Caco-2 (cell line): ENCODE data around the gene LSM14A. TPM values are rescaled to one million over a fixed set of nuclear protein-coding genes. Genes with fewer than 3 reads are reported as not detected.

Source experiments
- BruUV-seq: library from RNA; stranded (reverse); fragments of 400-500 nt; replicated peaks from 2 replicates; lab custom pipeline; 2021; lab: Mats Ljungman, UMichigan
- CTCF ChIA-PET: fragments of 300-600 bp; sonication (Branson Sonifier 250); formaldehyde crosslinking; loops from one replicate; lab custom pipeline; 2022; ENCODE audit warnings: antibody characterized with exemption; lab: Charles Lee
- POLR2A ChIA-PET: fragments of 300-600 bp; sonication (Branson Sonifier 250); formaldehyde crosslinking; loops from one replicate; lab custom pipeline; 2022; ENCODE audit warnings: antibody characterized with exemption; lab: Charles Lee
- DNase-seq, 2 experiments: peaks; one replicate each; pipeline versions ENCODE4 v3.0.0 to v3.0.0-alpha.2; 2020 to 2022
- H3K27me3 ChIP-seq: replicated peaks from 2 replicates; pipeline ENCODE4 v1.6.0; 2011; ENCODE audit warnings: low read length; ENCODE audit not compliant: control insufficient read depth, insufficient read depth
- H3K36me3 ChIP-seq: 2 replicates; pipeline ENCODE4 v1.5.1; 2011; ENCODE audit warnings: low read length; ENCODE audit not compliant: control insufficient read depth, insufficient read depth
- H3K4me1 ChIP-seq: fragments of 250-450 bp; sonication (Bioruptor Pico); 2 replicates; pipeline ENCODE4 v1.5.1; 2020; ENCODE audit warnings: mild to moderate bottlenecking
- H3K4me3 ChIP-seq: 2 replicates; pipeline ENCODE4 v1.5.1; 2011; ENCODE audit warnings: low read depth, mild to moderate bottlenecking, control low read depth, low read length
- H3K9me3 ChIP-seq: fragments of 250-450 bp; sonication (Bioruptor Pico); 2 replicates; pipeline ENCODE4 v1.5.1; 2020; ENCODE audit warnings: mild to moderate bottlenecking, moderate library complexity
- H3K27ac Mint-ChIP-seq: one replicate; pipeline ENCODE4 v1.8.0; 2022; ENCODE audit warnings: mixed read lengths; ENCODE audit not compliant: unreplicated experiment
- H3K27me3 Mint-ChIP-seq: one replicate; pipeline ENCODE4 v1.8.0; 2022; ENCODE audit warnings: mixed read lengths; ENCODE audit not compliant: insufficient read depth, unreplicated experiment
- H3K36me3 Mint-ChIP-seq: one replicate; pipeline ENCODE4 v1.8.0; 2022; ENCODE audit warnings: mild to moderate bottlenecking, mixed read lengths; ENCODE audit not compliant: insufficient read depth, unreplicated experiment
- H3K4me1 Mint-ChIP-seq: one replicate; pipeline ENCODE4 v1.8.0; 2022; ENCODE audit warnings: low read depth, mixed read lengths; ENCODE audit not compliant: unreplicated experiment
- H3K4me3 Mint-ChIP-seq: one replicate; pipeline ENCODE4 v1.8.0; 2022; ENCODE audit warnings: mild to moderate bottlenecking, moderate library complexity, mixed read lengths; ENCODE audit not compliant: unreplicated experiment
- H3K9me3 Mint-ChIP-seq: one replicate; pipeline ENCODE4 v1.8.0; 2022; ENCODE audit warnings: mixed read lengths; ENCODE audit not compliant: unreplicated experiment
- CTCF ChIP-seq, 2 experiments: fragments of 200-600 bp in 1 of 2; IDR thresholded peaks; 1 replicate in 1 of 2; 2 replicates in 1 of 2; pipeline versions ENCODE4 v1.5.1 to v1.8.0; 2011 to 2022; ENCODE audit warnings: antibody characterized with exemption in 1 of 2, control low read depth in 1 of 2, inconsistent platforms in 1 of 2, low read depth in 1 of 2, low read length in 1 of 2, mild to moderate bottlenecking in 1 of 2, moderate library complexity in 1 of 2; ENCODE audit not compliant: insufficient read depth in 1 of 2, severe bottlenecking in 1 of 2, unreplicated experiment in 1 of 2
- intact Hi-C: fragments of 100-400 bp; cut with micrococcal nuclease; formaldehyde crosslinking; loops from one replicate; pipeline ENCODE4 v1.10.0; 2022; ENCODE audit not compliant: unreplicated experiment
- total RNA-seq: library from RNA; stranded (reverse); gene quantifications from 2 replicates; pipeline ENCODE4 v1.2.3, GENCODE V29; 2022

The LSM14A gene
- total RNA-seq, 1 experiment from 2014 or later: 233 TPM

- H3K9me3 Mint-ChIP-seq: no peaks in the 10 kb centered on the region
- BruUV-seq: no TSS peak
- H3K36me3 Mint-ChIP-seq: peaks cover 14% of the 10 kb centered on the region
- intact Hi-C loops: no loop called here
- no peak overlapping the region for H3K4me3 ChIP-seq
- peaks cover 23% of the 10 kb centered on the region for H3K4me1 Mint-ChIP-seq
- no peaks in the 10 kb centered on the region for H3K27me3 ChIP-seq
- TF ChIP-seq CTCF (IDR thresholded peaks at IDR 0.05; ENCODE audit: insufficient read depth in 1 of 2, low read depth in 1 of 2, low read length in 1 of 2, severe bottlenecking in 1 of 2, unreplicated experiment in 1 of 2): no peak
- CTCF ChIA-PET: no interaction called here
- peak overlapping the region; percentile 53 for H3K27ac Mint-ChIP-seq
- no peak overlapping the region for H3K4me3 Mint-ChIP-seq
- DNase-seq: peak in 1 of 2 experiments; percentile 27
- H3K36me3 ChIP-seq: no peaks in the 10 kb centered on the region
- no peaks in the 10 kb centered on the region for H3K27me3 Mint-ChIP-seq
- H3K4me1 ChIP-seq: peaks cover 23% of the 10 kb centered on the region
- POLR2A ChIA-PET: no interaction called here
- no peaks in the 10 kb centered on the region for H3K9me3 ChIP-seq
These were observed 97.8 kb downstream of the LSM14A start for GRCh38 chr19:34269968-34270621.

- H3K4me1 Mint-ChIP-seq: peaks cover 31% of the 10 kb centered on the region
- H3K4me3 Mint-ChIP-seq: no peak overlapping the region
- no peaks in the 10 kb centered on the region for H3K27me3 ChIP-seq
- H3K27ac Mint-ChIP-seq: no peak overlapping the region
- H3K4me1 ChIP-seq: peaks cover 25% of the 10 kb centered on the region
- H3K27me3 Mint-ChIP-seq: no peaks in the 10 kb centered on the region
- no peaks in the 10 kb centered on the region for H3K9me3 ChIP-seq
- intact Hi-C loops: no loop called here
- no peak for DNase-seq
- BruUV-seq: no TSS peak
- TF ChIP-seq CTCF (IDR thresholded peaks at IDR 0.05; ENCODE audit: insufficient read depth in 1 of 2, low read depth in 1 of 2, low read length in 1 of 2, severe bottlenecking in 1 of 2, unreplicated experiment in 1 of 2): no peak
- ChIA-PET CTCF (no interaction called here), POLR2A (no interaction called here)
- H3K36me3 ChIP-seq: no peaks in the 10 kb centered on the region
- H3K9me3 Mint-ChIP-seq: no peaks in the 10 kb centered on the region
- H3K4me3 ChIP-seq: no peak overlapping the region
- H3K36me3 Mint-ChIP-seq: peaks cover 6% of the 10 kb centered on the region
These were observed 100.8 kb downstream of the LSM14A start for GRCh38 chr19:34273121-34273520.

- Histone ChIP-seq H3K36me3 (no peaks in the 10 kb centered on the region), H3K27me3 (no peaks in the 10 kb centered on the region), H3K9me3 (no peaks in the 10 kb centered on the region), H3K4me3 (no peak overlapping the region), H3K4me1 (peaks cover 25% of the 10 kb centered on the region)
- no peak overlapping the region for H3K4me3 Mint-ChIP-seq
- no peak overlapping the region for H3K27ac Mint-ChIP-seq
- no peak for DNase-seq
- TF ChIP-seq CTCF (IDR thresholded peaks at IDR 0.05; ENCODE audit: insufficient read depth in 1 of 2, low read depth in 1 of 2, low read length in 1 of 2, severe bottlenecking in 1 of 2, unreplicated experiment in 1 of 2): no peak
- H3K4me1 Mint-ChIP-seq: peaks cover 31% of the 10 kb centered on the region
- CTCF ChIA-PET: no interaction called here
- no TSS peak for BruUV-seq
- intact Hi-C loops: no loop called here
- no peaks in the 10 kb centered on the region for H3K27me3 Mint-ChIP-seq
- H3K36me3 Mint-ChIP-seq: peaks cover 6% of the 10 kb centered on the region
- POLR2A ChIA-PET: interaction anchor here (0.6 kb wide), 1 partner anchor 70 kb away, joined by 3 read pairs; no protein-coding TSS in a partner anchor
- H3K9me3 Mint-ChIP-seq: no peaks in the 10 kb centered on the region
These were observed 102.1 kb downstream of the LSM14A start for GRCh38 chr19:34274284-34274826.
